GM21529 (cell line): ENCODE measurements around the gene RBM15B.

Experiments used
- ATAC-seq: cut with Tn5 transposase; IDR thresholded peaks from one replicate; pipeline ENCODE4 v1.9.1; 2021; ENCODE audit not compliant: unreplicated experiment

RBM15B gene

DNA sequence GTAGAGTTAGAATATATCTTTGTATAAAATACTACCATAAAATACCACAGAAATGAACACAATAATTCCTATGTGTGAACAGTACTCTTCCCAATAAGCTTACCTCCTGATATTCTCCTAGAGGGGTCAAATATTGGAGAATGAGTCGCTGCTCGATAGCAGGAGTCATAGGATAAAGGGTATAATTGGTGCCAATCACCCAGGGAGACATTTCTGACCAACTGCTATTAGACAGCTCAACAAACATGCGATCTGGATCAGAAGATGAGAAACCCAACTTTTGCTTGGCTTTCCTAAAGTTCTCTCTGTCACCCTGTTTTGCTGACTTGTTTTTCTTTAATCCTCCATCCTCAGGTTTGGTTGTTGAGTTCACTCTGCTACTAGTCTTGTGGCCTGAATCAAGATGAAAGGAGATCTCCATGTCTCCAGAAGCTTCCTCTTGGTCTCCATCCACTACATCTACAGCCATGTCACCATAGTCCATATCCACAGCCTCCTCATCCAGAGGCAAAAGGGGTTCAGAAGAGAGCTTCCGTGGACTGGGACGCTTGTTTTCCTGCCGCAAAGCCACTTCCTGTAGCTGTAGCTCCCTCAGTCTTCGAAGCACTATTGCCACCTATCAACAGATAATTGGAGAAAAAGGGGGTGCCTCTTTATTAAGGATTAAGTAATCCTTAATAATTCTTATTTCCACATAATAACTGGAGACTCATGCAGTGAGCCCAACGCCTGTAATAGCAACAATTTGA lies 50.4 kb downstream of the RBM15B start:
- no peak for ATAC-seq

DNA sequence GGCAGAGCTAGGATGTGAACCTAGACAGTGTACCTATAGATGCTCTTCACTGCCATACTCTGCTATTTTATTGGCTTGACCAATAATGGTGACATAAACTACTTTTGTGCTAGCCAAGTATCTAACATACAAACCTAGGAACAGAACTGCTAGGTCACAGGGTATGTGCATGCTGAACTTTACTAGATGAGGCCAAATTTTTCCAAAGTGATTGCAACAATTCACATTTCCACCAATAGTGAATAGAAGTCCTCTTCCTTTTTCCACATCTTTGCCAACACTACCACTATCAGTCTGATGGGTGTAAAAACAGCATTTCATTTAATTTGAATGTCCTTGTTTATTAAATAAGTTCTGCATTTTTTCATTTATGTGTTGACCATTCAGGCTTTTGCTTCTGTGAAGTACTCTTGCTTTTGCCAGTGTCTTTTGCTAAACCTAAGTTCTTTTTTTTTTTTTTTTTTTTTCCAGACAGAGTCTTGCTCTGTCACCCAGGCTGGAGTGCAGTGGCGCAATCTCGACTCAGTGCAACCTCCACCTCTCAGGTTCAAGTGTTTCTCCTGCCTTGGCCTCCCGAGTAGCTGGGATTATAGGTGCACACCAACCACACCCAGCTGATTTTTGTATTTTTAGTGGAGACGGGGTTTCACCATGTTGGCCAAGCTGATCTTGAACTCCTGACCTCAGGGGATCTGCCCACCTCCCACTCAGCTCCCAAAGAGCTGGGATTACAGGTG lies 54.6 kb downstream of the RBM15B start:
- ATAC-seq, result no peak
